Upper lobe of left lung (tissue), 4 donors: ENCODE results near the gene KIF6.

Source experiments
- CTCF ChIP-seq, 6 experiments: fragments of 450-650 bp in 4 of 6; fragments of 200-600 bp in 2 of 6; sonication (generic) in 2 of 6; IDR thresholded peaks; one replicate each; pipeline ENCODE4 v1.5.1; 2016 to 2019; ENCODE audit warnings: antibody characterized with exemption in 6 of 6
- POLR2A ChIP-seq, 4 donors: fragments of 450-650 bp; IDR thresholded peaks; one replicate each; pipeline ENCODE4 v1.5.1; 2016 to 2017; ENCODE audit warnings: antibody characterized with exemption in 4 of 4, mild to moderate bottlenecking in 2 of 4
- POLR2AphosphoS5 ChIP-seq, 2 donors: sonication (generic); formaldehyde crosslinking; IDR thresholded peaks; one replicate each; pipeline ENCODE4 v1.5.1; 2017; ENCODE audit warnings: antibody characterized with exemption in 2 of 2

GRCh38 chr6:39623750-39624149, 101.5 kb downstream of the KIF6 start:
- no peak for TF ChIP-seq CTCF (IDR thresholded peaks at IDR 0.05)
- no peak for TF ChIP-seq POLR2A (IDR thresholded peaks at IDR 0.05)
- TF ChIP-seq POLR2AphosphoS5 (IDR thresholded peaks at IDR 0.05) = no peak
